ENCODE data around the gene TTC32. TPM values are rescaled to one million over a fixed set of nuclear protein-coding genes. Genes with fewer than 3 reads are reported as not detected.
A peak's percentile ranks its signal among the peaks of the same experiment; 100 is the strongest.

TTC32 gene
- total RNA-seq, 1 donor from 2014 or later, result not detected

DNA sequence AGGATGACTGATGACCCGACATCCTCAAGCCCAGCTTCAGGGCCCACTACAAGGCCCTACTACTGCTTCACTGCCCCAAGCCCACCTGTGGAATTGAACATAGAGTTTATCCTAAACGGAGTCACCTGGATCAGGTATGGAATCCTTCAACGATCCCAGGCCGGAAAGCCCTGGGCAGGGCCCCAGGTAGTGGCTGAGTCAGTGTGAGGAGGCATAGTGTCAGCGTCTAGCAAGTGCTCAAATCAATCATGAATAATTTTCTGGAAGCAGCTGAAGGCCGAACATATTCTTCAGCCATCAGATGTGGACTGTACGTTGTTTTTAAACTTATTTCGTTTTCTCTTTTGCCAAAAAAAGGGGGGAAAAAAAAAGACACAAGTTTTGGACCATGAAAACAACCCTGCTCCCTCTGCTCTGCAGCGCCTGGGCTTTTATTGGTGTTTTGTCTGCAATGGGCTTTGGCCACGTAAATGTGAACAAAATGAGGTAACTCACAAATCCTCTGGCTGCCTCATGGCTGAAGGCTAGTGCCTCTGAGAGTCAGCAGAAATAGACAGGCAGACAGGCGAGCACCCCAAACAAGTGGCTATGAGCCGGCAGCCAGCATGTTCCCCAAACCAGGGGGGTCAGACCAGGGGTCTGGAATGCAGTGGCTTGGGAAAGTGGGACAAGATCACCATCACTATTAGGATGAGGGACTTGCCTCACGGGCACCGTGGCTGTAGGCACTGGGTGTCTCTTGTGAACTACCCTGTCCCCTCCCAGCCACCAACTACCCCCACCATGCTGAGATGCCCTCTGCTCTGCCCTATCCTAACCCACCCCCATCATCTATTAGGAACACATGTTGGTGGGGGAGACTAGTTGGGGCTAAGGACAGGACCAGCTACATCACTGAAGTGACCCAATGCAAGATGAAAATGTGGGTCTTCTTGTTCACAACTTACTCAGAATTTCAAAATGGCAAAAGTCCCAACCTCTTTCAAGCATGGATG lies 51.4 kb downstream of the TTC32 start:
- no peak for DNase-seq (ENCODE audit: low spot score in 2 of 2)
- TF ChIP-seq, protein P1, sequence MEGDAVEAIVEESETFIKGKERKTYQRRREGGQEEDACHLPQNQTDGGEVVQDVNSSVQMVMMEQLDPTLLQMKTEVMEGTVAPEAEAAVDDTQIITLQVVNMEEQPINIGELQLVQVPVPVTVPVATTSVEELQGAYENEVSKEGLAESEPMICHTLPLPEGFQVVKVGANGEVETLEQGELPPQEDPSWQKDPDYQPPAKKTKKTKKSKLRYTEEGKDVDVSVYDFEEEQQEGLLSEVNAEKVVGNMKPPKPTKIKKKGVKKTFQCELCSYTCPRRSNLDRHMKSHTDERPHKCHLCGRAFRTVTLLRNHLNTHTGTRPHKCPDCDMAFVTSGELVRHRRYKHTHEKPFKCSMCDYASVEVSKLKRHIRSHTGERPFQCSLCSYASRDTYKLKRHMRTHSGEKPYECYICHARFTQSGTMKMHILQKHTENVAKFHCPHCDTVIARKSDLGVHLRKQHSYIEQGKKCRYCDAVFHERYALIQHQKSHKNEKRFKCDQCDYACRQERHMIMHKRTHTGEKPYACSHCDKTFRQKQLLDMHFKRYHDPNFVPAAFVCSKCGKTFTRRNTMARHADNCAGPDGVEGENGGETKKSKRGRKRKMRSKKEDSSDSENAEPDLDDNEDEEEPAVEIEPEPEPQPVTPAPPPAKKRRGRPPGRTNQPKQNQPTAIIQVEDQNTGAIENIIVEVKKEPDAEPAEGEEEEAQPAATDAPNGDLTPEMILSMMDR (IDR thresholded peaks at IDR 0.05), result no peak
- intact Hi-C loops (cut with DNase I), result no loop called here
- Histone ChIP-seq H3K4me3 (no peak overlapping the region), H3K4me1 (peaks cover 0 to 8% of the 10 kb centered on the region in 2 donors), H3K27ac (peak overlapping the region; percentile 7 to 19), H3K9me3 (no peaks in the 10 kb centered on the region), H3K36me3 (no peaks in the 10 kb centered on the region), H3K27me3 (no peaks in the 10 kb centered on the region)

DNA sequence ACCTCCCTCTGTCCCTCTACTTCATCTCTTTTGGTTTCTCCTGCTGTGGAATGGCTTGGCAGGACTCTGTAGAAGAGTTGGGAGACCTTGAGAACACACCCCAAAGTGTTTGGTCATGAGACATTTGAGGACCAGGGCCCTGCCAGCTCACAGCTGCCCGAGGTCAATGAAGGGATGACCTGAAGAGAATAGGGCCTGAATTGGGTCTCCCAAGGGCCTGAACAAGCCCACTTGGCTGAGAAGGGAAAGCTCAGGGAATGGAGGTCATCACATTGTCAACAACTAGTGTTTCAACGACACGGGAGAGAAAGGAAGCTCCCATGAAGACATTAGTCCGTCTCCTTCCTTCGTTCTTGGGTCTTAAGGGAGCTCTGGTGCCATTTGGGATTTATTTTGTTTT lies 52.8 kb downstream of the TTC32 start:
- H3K4me3 ChIP-seq, result no peak overlapping the region
- TF ChIP-seq, protein P1 (IDR thresholded peaks at IDR 0.05), result no peak
- H3K9me3 ChIP-seq, result no peaks in the 10 kb centered on the region
- intact Hi-C loops (cut with DNase I), result no loop called here
- DNase-seq (ENCODE audit: low spot score in 2 of 2), result no peak
- no peaks in the 10 kb centered on the region for H3K36me3 ChIP-seq
- H3K27me3 ChIP-seq, result no peaks in the 10 kb centered on the region
- H3K27ac ChIP-seq, result no peak overlapping the region
- no peaks in the 10 kb centered on the region for H3K4me1 ChIP-seq

DNA sequence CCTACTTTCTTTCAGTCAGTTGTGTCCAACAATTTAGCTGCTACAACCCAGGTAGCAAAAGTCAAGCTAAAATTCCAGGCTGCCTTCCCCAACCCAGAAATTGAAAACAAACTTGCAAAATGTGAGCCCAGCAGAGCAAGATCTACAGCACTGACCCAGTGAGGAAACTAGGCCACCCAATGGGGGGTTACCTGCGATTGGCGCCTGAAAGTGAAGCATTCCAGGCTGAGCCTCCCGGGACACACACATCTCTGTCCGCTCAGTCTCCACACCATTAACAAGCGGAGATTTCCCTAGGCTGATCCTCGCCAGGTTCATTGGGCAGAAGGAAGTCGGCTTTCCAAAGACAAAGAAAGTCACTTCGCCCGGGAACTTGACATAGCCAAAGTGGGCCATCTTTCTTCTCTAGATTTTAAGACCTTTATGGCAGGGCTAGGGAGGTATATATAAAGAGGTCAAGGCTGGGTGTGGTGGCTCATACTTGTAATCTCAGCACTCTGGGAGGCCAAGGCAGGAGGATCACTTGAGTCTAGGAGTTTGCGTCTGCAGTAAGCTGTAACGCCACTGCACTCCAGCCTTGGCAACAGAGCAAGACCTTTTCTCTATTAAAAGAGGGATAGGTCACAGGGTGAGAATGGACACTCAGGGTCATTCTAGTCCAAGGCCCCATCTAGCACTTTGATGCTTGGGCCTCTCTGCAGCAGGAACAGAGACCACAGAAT lies 53.6 kb downstream of the TTC32 start:
- TF ChIP-seq, protein P1 (IDR thresholded peaks at IDR 0.05), result no peak
- H3K27me3 ChIP-seq, result no peaks in the 10 kb centered on the region
- H3K4me1 ChIP-seq, result no peaks in the 10 kb centered on the region
- H3K36me3 ChIP-seq, result no peaks in the 10 kb centered on the region
- no peak overlapping the region for H3K27ac ChIP-seq
- DNase-seq (ENCODE audit: low spot score in 2 of 2), result no peak
- H3K4me3 ChIP-seq, result no peak overlapping the region
- intact Hi-C loops (cut with DNase I), result no loop called here
- no peaks in the 10 kb centered on the region for H3K9me3 ChIP-seq

DNA sequence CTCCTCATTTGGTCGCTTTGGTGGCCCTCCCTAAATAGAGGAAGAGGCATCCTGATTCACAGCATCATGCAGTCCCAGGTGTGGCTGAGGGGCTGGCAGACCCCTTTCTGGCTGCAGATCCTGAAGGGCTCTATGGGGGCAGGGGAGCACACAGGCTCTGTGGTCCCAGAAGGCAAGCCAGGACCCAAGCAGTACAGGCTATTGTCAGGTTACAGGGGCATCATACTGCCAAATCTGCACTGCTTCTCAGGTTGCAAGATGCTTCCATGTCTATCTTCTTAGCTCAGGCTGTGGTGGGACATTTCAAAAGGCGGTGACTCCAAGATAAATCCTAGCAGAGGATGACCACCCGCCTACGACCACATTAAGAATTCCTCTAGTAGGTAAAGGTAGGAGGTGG lies 54.3 kb downstream of the TTC32 start:
- TF ChIP-seq, protein P1 (IDR thresholded peaks at IDR 0.05), result no peak
- Histone ChIP-seq H3K27me3 (no peaks in the 10 kb centered on the region), H3K9me3 (no peaks in the 10 kb centered on the region), H3K27ac (no peak overlapping the region), H3K4me1 (no peaks in the 10 kb centered on the region), H3K4me3 (no peak overlapping the region), H3K36me3 (no peaks in the 10 kb centered on the region)
- intact Hi-C loops (cut with DNase I), result no loop called here
- DNase-seq (ENCODE audit: low spot score in 2 of 2), result no peak

Other genes starting within 250 kb of the TTC32 start
- 2.1 TPM for gene WDR35, start 88.1 kb upstream of the TTC32 start, total RNA-seq
- gene MATN3, start 110.7 kb upstream of the TTC32 start, total RNA-seq, result 0.64 TPM
- 95.6 TPM for gene LAPTM4A, start 149.6 kb upstream of the TTC32 start, total RNA-seq

Measured in ascending aorta (tissue), 2 donors.